GM18907 (cell line): ENCODE data around the gene PDGFRA.
"Not testable (repeated sequence)": the region's sequence is repeated elsewhere in the genome, so short reads cannot be mapped to it uniquely, and the experiment has no call there.

Experiments used
- ATAC-seq: cut with Tn5 transposase; IDR thresholded peaks from one replicate; pipeline ENCODE4 v1.9.1; 2021; ENCODE audit warnings: mild to moderate bottlenecking, moderate library complexity; ENCODE audit not compliant: unreplicated experiment

The PDGFRA gene

GRCh38 chr4:54317690-54318089, 88.6 kb downstream of the PDGFRA start:
- no peak for ATAC-seq

- peak; percentile 36 for ATAC-seq
These were observed 89.8 kb downstream of the PDGFRA start for GRCh38 chr4:54318904-54319303.

GRCh38 chr4:54320826-54321685, 92.0 kb downstream of the PDGFRA start:
- no peak for ATAC-seq

- peak; percentile 76 for ATAC-seq
These were observed 93.8 kb downstream of the PDGFRA start for GRCh38 chr4:54322818-54323417.

- ATAC-seq, result no peak
These were observed 101.8 kb downstream of the PDGFRA start for GRCh38 chr4:54330896-54331295.

- no peak for ATAC-seq
These were observed 103.4 kb downstream of the PDGFRA start for GRCh38 chr4:54332542-54332941.

- ATAC-seq, result no peak
These were observed 104.6 kb downstream of the PDGFRA start for GRCh38 chr4:54333657-54334056.

- ATAC-seq, result not testable (repeated sequence)
These were observed 105.7 kb downstream of the PDGFRA start for GRCh38 chr4:54334769-54335168.

GRCh38 chr4:54337009-54337408, 107.9 kb downstream of the PDGFRA start:
- no peak for ATAC-seq

GRCh38 chr4:54342067-54342466, 113.0 kb downstream of the PDGFRA start:
- ATAC-seq, result not testable (repeated sequence)
